Measurements from ENCODE around the gene HRAS. TPM values are rescaled to one million over a fixed set of nuclear protein-coding genes. Genes with fewer than 3 reads are reported as not detected.
"Not testable (repeated sequence)": the region's sequence is repeated elsewhere in the genome, so short reads cannot be mapped to it uniquely, and the experiment has no call there.

HRAS gene
- total and polyA plus RNA-seq, 2 of the 13 experiments (the other 11 are each of a cell fraction or from before 2014, with no cell fraction given): 32.9 to 50.0 TPM

DNA sequence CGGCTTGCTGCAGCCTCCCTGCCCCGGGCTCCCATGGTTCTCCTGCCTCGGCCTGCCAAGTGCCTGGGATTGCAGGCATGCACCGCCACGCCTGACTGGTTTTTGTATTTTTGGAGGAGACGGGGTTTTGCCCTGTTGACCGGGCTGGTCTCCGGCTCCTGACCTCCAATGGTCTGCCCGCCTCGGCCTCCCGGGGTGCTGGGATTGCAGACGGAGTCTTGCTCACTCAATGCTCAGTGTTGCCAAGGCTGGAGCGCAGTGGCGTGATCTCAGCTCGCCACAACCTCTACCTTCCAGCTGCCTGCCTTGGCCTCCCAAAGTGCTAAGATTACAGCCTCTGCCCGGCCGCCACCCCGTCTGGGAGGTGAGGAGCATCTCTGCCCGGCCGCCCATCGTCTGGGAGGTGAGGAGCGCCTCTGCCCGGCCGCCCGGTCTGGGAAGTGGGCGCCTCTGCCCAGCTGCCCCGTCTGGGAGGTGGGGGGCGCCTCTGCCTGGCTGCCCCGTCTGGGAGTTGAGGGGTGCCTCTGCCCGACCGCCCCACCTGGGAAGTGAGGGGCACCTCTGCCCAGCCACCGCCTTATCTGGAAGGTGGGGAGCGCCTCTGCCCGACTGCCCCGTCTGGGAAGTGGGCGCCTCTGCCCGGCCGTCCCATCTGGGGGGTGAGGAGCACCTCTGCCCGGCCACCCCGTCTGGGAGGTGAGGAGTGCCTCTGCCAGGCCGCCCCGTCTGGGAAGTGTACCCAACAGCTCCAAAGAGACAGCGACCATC, 18.3 kb downstream of the HRAS start:
- FAIRE-seq; in situ Hi-C loops (cut with HindIII; ENCODE audit: extremely low pct_ligation_motif_present, low pct_unique_long_range_greater_than_20kb); H3K4me2 ChIP-seq (ENCODE audit: low read depth, low read length); H3K36me3 ChIP-seq (replicated peaks in 1 of 2; ENCODE audit: control insufficient read depth in 1 of 2, insufficient read depth in 2 of 2, low read length in 2 of 2); H3K27me3 ChIP-seq (ENCODE audit: control insufficient read depth in 1 of 2, insufficient read depth in 2 of 2, low read length in 2 of 2); H3K9ac ChIP-seq (ENCODE audit: insufficient read depth, low read depth, low read length); BruUV-seq (replicated peaks); H2AFZ ChIP-seq (ENCODE audit: low read length); H3K79me2 ChIP-seq (ENCODE audit: insufficient read depth, low read length); H3K27ac ChIP-seq (ENCODE audit: extremely low read length, insufficient read depth, low read length); ATAC-seq; DNase-seq (ENCODE audit: low spot score); H4K20me1 ChIP-seq (ENCODE audit: insufficient read depth, low read length); H3K4me3 ChIP-seq (replicated peaks in 1 of 3; ENCODE audit: insufficient read depth in 1 of 3, low read depth in 2 of 3, low read length in 3 of 3); intact Hi-C loops (cut with micrococcal nuclease; ENCODE audit: unreplicated experiment); H3K9me3 ChIP-seq (ENCODE audit: low read length): not testable (repeated sequence)
- H3K4me1 ChIP-seq (ENCODE audit: insufficient read depth, low read length): peaks cover 27% of the 10 kb centered on the region
- POLR2A ChIA-PET: interaction anchor here (1.5 to 1.6 kb wide), 2 partner anchors 11 to 69 kb away, joined by 4 to 7 read pairs; no protein-coding TSS in a partner anchor
- 91% methylated on average over 29 of the region's 43 CpGs for WGBS (ENCODE audit: low lambda C conversion rate)
- TF ChIP-seq ZBTB38 (CRISPR knock-in tag; IDR thresholded peaks at IDR 0.05) (0 out of 2 replicates have a peak, but pooled peaks have one; percentile 22), AGO2 (optimal IDR thresholded peaks at IDR 0.05; ENCODE audit: low read depth, low read length) (peak; percentile 37), POLR2G (IDR thresholded peaks at IDR 0.05; ENCODE audit: low read depth, low read length) (0 out of 2 replicates have a peak, but pooled peaks have one; percentile 22), ZNF777 (CRISPR knock-in tag; IDR thresholded peaks at IDR 0.05) (peak; percentile 63), ZNF687 (CRISPR knock-in tag; IDR thresholded peaks at IDR 0.05) (peak; percentile 30; the same call in 1 of the 2 replicates), ZC3H13 (CRISPR knock-in tag; IDR thresholded peaks at IDR 0.05) (0 out of 2 replicates have a peak, but pooled peaks have one; percentile 24)
- TF ChIP-seq, protein P1, sequence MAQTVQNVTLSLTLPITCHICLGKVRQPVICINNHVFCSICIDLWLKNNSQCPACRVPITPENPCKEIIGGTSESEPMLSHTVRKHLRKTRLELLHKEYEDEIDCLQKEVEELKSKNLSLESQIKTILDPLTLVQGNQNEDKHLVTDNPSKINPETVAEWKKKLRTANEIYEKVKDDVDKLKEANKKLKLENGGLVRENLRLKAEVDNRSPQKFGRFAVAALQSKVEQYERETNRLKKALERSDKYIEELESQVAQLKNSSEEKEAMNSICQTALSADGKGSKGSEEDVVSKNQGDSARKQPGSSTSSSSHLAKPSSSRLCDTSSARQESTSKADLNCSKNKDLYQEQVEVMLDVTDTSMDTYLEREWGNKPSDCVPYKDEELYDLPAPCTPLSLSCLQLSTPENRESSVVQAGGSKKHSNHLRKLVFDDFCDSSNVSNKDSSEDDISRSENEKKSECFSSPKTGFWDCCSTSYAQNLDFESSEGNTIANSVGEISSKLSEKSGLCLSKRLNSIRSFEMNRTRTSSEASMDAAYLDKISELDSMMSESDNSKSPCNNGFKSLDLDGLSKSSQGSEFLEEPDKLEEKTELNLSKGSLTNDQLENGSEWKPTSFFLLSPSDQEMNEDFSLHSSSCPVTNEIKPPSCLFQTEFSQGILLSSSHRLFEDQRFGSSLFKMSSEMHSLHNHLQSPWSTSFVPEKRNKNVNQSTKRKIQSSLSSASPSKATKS (CRISPR knock-in tag; IDR thresholded peaks at IDR 0.05): 0 out of 2 replicates have a peak, but pooled peaks have one; percentile 17
- CTCF ChIA-PET (ENCODE audit: low intra/inter-chr PET ratio, low total read pairs): interaction anchor here (1.6 to 2.0 kb wide), 2 partner anchors 47 to 68 kb away, joined by 5 to 20 read pairs; partner anchors contain the start of gene PTDSS2
